ENCODE measurements around the gene PRR22.

GRCh38 chr19:5793188-5793587 is 8.6 kb upstream of the PRR22 start:
- TF ChIP-seq CTCF (IDR thresholded peaks at IDR 0.05; ENCODE audit: low read depth, low read length), result no peak
- TF ChIP-seq POLR2A (IDR thresholded peaks at IDR 0.05; ENCODE audit: extremely low read depth, insufficient read length), result no peak
